Parathyroid adenoma (tissue), 2 donors: ENCODE results near the gene ARL4C.

Source experiments
- H2AFZ ChIP-seq: fragments of 300-600 bp; sonication (generic); one replicate; pipeline ENCODE4 v1.7.0; 2017; ENCODE audit warnings: antibody characterized with exemption, mild to moderate bottlenecking
- H3K27ac ChIP-seq: fragments of 300-600 bp; sonication (generic); one replicate; pipeline ENCODE4 v1.7.0; 2017
- H3K27me3 ChIP-seq: fragments of 300-600 bp; sonication (generic); one replicate; pipeline ENCODE4 v1.7.0; 2017; ENCODE audit warnings: low read length; ENCODE audit not compliant: control insufficient read depth, insufficient read depth
- H3K36me3 ChIP-seq: fragments of 300-600 bp; sonication (generic); one replicate; pipeline ENCODE4 v1.7.0; 2017; ENCODE audit warnings: low read length; ENCODE audit not compliant: control insufficient read depth, insufficient read depth
- H3K4me1 ChIP-seq: fragments of 300-600 bp; sonication (generic); one replicate; pipeline ENCODE4 v1.7.0; 2017; ENCODE audit warnings: control low read depth
- H3K4me2 ChIP-seq: fragments of 300-600 bp; sonication (generic); one replicate; pipeline ENCODE4 v1.7.0; 2017; ENCODE audit warnings: low read length
- H3K4me3 ChIP-seq: fragments of 300-600 bp; sonication (generic); one replicate; pipeline ENCODE4 v1.7.0; 2017; ENCODE audit warnings: low read depth, low read length
- H3K79me2 ChIP-seq: fragments of 300-600 bp; sonication (generic); one replicate; pipeline ENCODE4 v1.7.0; 2017; ENCODE audit warnings: control low read depth
- H3K9ac ChIP-seq: fragments of 300-600 bp; sonication (generic); one replicate; pipeline ENCODE4 v1.7.0; 2017; ENCODE audit warnings: mild to moderate bottlenecking
- H3K9me3 ChIP-seq: fragments of 300-600 bp; sonication (generic); one replicate; pipeline ENCODE4 v1.7.0; 2017; ENCODE audit warnings: low read length; ENCODE audit not compliant: control insufficient read depth
- CTCF ChIP-seq: fragments of 300-600 bp; sonication (generic); IDR thresholded peaks from one replicate; pipeline ENCODE4 v1.7.0; 2017; ENCODE audit warnings: antibody characterized with exemption, mild to moderate bottlenecking
- donor health status: primary hyperparathyroidism.

The ARL4C gene

GRCh38 chr2:234488913-234489451 is 7.9 kb downstream of the ARL4C start:
- Histone ChIP-seq H3K9me3 (peaks cover 2% of the 10 kb centered on the region), H3K4me3 (no peak overlapping the region), H2AFZ (no peak overlapping the region), H3K27ac (no peak overlapping the region), H3K79me2 (no peaks in the 10 kb centered on the region), H3K36me3 (no peaks in the 10 kb centered on the region), H3K4me2 (no peak overlapping the region), H3K9ac (no peak overlapping the region), H3K4me1 (no peaks in the 10 kb centered on the region), H3K27me3 (no peaks in the 10 kb centered on the region)
- no peak for TF ChIP-seq CTCF

DNA sequence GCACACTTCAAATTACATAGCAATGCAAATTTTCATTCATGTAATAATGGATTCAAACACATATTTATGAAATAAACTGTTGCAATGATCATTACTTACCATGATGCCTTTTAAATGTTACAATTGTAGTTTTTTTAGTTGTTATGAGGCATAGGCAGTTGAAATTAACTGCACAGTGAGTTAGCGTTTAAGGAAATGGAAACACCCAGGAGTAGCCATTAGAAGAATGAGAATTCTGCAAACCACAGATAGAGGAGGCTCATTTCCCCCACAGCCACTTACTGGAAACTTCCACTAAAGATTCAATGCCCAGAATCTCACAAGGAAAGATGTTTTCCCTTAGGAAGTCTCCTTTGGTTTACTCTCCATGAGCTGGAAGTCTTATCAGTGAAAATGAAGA is 8.4 kb downstream of the ARL4C start:
- H3K27ac ChIP-seq: no peak overlapping the region
- H3K27me3 ChIP-seq: no peaks in the 10 kb centered on the region
- no peak overlapping the region for H3K4me2 ChIP-seq
- no peaks in the 10 kb centered on the region for H3K4me1 ChIP-seq
- H3K9me3 ChIP-seq: peaks cover 2% of the 10 kb centered on the region
- H3K79me2 ChIP-seq: no peaks in the 10 kb centered on the region
- H3K4me3 ChIP-seq: no peak overlapping the region
- no peak overlapping the region for H2AFZ ChIP-seq
- TF ChIP-seq CTCF: no peak
- no peak overlapping the region for H3K9ac ChIP-seq
- H3K36me3 ChIP-seq: no peaks in the 10 kb centered on the region

GRCh38 chr2:234487356-234487755 is 9.5 kb downstream of the ARL4C start:
- Histone ChIP-seq H3K4me1 (no peaks in the 10 kb centered on the region), H3K79me2 (no peaks in the 10 kb centered on the region), H3K36me3 (no peaks in the 10 kb centered on the region), H3K9me3 (peaks cover 2% of the 10 kb centered on the region), H3K4me2 (no peak overlapping the region), H2AFZ (no peak overlapping the region), H3K27me3 (no peaks in the 10 kb centered on the region), H3K4me3 (no peak overlapping the region), H3K9ac (no peak overlapping the region), H3K27ac (no peak overlapping the region)
- no peak for TF ChIP-seq CTCF

- Histone ChIP-seq H2AFZ (no peak overlapping the region), H3K4me2 (no peak overlapping the region), H3K9ac (no peak overlapping the region), H3K4me3 (no peak overlapping the region), H3K27ac (no peak overlapping the region), H3K4me1 (no peaks in the 10 kb centered on the region), H3K79me2 (no peaks in the 10 kb centered on the region), H3K9me3 (peaks cover 2% of the 10 kb centered on the region), H3K27me3 (no peaks in the 10 kb centered on the region), H3K36me3 (no peaks in the 10 kb centered on the region)
- TF ChIP-seq CTCF: no peak
Measured at GRCh38 chr2:234483568-234484251, 13.2 kb downstream of the ARL4C start.

DNA sequence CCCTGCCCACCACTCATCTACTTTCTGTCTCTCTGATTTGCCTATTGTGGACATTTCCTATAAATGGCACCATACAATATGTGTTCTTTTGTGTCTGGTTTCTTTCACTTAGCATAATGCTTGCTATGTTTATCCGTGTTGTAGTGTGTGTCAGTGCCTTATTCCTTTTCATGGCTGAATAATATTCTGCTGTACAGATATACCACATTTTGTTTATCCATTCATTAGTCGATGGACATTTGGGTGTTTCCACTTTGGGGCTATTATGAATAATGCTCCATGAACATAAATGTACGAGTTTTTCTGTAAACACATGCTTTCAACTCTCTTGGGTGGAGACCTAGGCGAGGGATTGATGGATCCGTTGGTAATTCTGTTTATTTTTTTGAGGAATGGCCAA is 15.6 kb downstream of the ARL4C start:
- no peak overlapping the region for H3K9ac ChIP-seq
- no peaks in the 10 kb centered on the region for H3K9me3 ChIP-seq
- H3K27ac ChIP-seq: no peak overlapping the region
- no peaks in the 10 kb centered on the region for H3K4me1 ChIP-seq
- no peak overlapping the region for H3K4me2 ChIP-seq
- H3K36me3 ChIP-seq: no peaks in the 10 kb centered on the region
- no peak overlapping the region for H3K4me3 ChIP-seq
- H3K79me2 ChIP-seq: no peaks in the 10 kb centered on the region
- no peak for TF ChIP-seq CTCF
- H3K27me3 ChIP-seq: no peaks in the 10 kb centered on the region
- no peak overlapping the region for H2AFZ ChIP-seq
